IPS-NIHi11 (cell line): ENCODE data around the gene C1orf116.

Experiments
- DNase-seq: peaks from one replicate; pipeline ENCODE4 v3.0.0; 2012; ENCODE audit warnings: mixed read lengths, low spot score

The C1orf116 gene

DNA sequence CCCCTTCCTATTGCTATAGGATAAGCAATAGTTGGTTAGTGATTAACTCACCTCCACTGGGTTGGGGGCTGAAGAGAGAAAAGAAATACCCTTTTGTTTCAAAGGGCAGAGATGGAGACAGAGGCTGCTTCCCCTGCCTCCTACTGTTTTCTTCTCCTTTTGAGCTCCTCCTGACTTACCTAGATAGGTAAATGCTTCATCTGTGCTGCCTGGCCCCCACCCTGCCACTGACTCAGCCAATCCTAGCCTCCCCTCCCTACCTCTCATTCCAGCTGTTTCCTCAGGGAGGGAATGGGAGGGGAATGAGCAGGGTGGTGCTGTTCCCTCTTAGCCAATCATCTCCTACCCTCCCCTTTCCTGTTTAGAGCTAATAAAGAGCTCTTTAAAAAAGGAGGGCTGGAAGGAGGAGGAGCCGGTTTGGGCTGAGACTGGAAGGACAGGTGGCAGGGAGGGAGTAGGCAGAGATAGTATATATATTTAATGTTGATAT, at the start of gene C1orf116:
TSS of gene C1orf116 (minus strand) at position 229 of the 490 bp plus-strand sequence. CDS start 5,158 bp downstream, outside the sequence.
- DNase-seq = peak; percentile 95

- DNase-seq = no peak
Observed at GRCh38 chr1:207081806-207082205, 49.2 kb upstream of the C1orf116 start.

DNA sequence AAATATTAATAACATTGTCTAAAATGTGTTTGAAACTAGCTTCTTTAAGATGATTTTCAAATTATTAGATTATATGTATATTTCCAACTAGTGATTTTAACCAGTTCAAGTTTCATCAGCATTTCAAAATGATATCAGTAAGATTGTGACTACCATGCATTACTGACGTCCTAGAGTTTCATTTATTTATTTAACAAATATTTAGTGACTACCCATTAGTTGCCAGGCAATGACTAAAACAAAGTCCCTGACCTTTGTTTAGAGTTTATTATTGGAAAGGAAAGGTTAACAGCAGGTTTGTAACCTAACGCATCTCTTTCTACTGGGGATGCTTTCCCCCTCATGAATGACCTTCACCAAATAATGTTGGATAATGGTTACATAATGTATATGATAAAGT, 48.5 kb upstream of the C1orf116 start:
- no peak for DNase-seq

DNA sequence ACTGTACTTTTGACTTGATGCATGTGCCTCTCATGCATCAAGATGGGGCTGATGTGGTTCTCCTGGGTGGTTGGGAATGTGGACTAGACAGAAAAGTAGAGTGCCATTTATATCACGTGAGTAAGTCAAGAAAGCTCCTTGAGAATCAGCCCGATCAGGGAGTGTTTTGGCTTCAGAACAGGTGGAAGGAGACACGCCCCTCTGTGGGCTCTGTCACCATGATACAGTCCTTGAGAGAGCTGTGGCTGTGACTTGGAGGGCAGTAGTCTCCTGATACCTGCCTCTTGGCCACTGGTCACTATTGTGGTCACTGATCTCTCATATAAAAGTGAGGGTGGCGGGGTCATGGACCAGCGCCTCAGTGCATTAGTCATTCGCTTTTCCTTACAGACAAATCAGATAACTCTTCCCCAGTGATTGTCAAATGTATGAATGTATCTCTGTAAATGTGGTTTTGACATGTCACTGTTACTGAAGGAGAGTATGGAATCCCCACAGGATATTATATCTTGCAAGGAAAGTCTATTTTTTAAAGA, 47.2 kb upstream of the C1orf116 start:
- no peak for DNase-seq

GRCh38 chr1:207078578-207079132, 46.1 kb upstream of the C1orf116 start:
- DNase-seq = no peak

- peak; percentile 72 for DNase-seq
Observed at GRCh38 chr1:207077470-207078377, 45.2 kb upstream of the C1orf116 start.

DNA sequence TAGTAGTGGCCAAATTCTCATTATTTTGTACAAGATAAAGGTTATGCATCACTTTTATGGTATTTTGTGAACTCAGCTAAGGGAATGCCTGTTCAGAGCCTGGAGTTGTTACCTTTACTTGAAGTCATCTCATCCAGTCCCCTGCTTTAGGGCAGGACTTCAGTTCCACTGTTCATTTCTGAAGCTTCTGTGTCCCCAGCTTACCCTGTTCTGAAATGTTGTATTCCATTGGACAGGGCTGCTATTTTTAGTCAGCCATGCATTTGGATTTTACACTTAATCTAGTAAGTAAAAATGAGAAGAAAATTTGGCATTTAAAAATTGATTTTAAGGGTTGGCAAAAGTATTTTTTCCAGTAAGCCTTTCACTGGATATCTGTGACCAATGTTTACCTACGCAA, 44.5 kb upstream of the C1orf116 start:
- DNase-seq = no peak

DNA sequence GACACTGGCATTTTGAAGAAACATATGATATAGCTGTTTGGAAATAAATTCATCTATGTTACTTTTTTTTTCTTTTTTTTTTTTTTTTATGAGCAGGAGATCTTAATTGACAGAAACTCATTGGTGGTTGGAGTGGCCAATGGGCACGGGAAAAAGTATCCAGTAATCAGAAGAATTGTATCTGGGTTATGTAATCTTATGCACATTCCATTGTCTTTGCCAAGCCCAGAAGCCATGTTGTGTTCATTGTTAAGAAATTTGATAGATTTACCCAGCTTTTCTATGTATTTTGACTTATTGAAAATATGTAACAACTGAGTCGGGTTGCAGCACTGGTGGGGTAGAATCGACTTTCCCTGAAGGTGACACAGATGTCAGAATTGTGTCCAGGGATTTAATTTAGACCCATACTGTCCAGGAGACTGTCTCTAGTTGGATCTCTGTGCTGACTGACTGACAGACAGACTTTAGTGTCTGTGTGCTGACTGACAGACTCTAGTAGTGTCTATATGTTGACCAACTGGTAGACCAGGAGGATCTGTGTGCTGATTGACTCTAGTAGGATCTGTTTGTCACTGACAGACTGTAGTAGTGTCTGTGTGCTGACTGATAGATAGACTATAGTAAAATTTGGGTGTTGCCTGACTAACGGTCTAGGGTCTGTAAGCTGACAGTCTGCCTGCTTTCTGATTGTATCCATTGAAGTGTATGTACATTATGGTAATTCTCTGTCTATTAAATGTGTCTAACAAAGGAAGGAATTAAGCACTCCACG, 43.8 kb upstream of the C1orf116 start:
- DNase-seq = no peak

DNA sequence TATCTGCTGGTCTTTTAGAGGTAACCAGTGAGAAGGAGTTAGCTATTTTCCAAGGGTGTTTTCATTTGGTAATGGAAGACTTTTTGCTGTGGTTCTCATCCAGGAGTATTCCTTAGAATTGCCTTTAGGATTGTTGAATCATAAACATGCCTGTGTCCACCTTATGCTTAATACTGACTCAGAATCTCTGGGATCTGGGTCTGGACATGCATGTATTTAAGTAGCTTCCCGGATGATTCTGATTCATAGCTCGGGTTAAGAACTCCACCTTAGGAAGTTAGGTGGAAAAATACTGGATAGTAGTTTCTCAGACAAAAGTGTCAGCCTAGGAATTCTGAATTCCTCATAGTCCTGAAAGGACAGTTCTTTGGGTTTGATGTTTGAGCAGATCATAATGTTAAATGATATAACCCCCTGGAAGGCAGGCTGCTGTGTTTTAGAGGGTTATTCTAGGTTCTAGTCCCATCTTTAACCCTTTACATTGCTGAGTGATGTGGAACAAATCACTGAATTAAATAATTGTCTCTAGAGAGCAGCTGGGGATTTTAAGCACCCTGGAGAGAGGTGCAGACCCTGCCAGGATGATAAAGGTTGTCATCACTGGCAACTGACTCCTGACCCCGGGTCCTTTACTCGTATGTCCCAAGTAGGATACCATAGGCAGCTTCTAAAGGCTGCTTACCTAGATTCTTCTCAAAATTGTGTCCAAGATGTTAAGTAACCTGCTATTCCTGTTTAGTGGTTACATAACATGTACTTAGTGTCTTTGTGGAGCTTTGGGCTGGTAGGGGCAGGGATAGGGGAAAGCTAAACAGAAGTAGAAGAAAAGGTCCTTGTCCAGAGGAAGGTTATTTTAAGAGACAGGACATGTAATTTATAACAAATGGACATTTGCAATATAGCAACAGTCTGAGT, 41.6 kb upstream of the C1orf116 start:
- no peak for DNase-seq

DNA sequence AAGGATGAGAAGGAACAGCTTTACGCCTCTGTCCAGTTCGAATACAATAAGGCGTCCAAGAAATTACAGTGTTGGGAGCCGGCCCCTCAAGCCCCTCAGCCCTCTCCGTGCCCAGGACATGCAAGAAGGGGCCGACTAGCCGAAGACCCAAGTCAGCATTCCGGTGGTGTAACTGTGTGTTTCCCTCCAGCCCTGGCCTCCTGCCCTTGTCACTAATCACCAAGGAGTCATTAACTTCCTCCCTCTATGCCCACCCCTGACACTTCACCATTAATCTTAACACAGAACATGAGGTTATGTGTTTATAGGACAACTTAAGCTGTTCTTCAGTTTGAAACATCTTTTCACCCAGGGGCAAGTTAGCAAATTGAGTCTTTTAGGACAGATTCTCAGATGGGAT, 39.7 kb upstream of the C1orf116 start:
- no peak for DNase-seq

DNA sequence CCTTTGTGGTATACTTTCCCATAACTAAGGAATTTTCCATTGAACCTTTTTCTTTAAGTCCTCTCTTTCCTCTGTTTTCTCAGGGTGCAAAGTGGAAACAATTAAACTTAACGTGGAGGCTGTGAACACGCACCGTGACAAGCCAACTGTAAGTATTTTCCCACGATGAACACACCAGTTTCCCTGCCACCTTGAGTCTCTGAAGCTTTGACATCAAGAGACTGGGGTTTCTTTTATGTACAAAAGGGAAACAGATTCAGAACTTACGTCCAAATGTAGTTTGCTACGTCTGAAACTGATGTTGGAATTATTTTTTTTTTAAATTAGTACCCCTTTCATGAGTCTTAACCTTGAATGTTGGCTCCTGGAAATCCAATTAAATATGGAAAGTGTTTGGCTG, 38.9 kb upstream of the C1orf116 start:
- no peak for DNase-seq

GRCh38 chr1:207070811-207071210, 38.3 kb upstream of the C1orf116 start:
- no peak for DNase-seq

GRCh38 chr1:207069858-207070506, 37.4 kb upstream of the C1orf116 start:
- DNase-seq = no peak

GRCh38 chr1:207069061-207069460, 36.5 kb upstream of the C1orf116 start:
- DNase-seq = no peak

DNA sequence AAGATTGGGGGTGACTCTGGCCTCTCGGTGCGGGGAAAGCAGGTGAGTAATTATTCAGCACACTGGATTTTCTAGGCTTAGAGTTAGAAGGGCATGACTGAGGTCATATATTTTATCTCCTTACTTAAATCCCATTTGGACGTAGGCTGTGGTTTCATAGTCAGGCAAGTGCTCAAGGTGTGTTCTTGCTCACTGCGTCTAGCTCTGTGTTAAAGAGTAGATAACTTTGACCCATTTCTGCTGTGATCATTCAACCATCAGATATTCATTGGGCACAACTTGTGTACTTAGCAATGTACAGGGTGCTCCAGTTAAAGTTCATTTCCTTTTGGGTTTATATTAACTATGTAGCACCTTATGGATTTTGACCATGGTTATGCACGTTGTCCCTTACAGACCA, 35.1 kb upstream of the C1orf116 start:
- no peak for DNase-seq

DNA sequence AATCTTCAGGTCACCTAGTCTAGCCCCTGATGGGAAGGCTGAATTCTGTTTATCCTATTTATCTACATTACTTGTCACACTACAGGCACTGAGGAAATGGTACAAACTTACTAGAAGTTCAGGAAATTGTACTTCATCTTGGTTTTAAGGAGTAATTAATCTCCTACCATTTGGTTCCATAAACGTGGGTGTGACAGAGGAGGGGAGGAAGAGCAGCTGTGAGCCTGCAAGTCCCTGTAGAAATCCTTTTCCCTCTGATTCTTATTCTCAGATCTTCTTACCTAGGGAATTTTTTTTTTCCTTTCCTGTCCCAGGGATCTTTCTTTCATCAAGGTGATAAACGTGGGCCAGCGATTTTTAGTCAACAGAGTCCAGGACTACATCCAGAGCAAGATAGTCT, 34.6 kb upstream of the C1orf116 start:
- no peak for DNase-seq

GRCh38 chr1:207064561-207064960, 32.0 kb upstream of the C1orf116 start:
- DNase-seq = no peak

- no peak for DNase-seq
Observed at GRCh38 chr1:207063014-207063413, 30.5 kb upstream of the C1orf116 start.

- no peak for DNase-seq
Observed at GRCh38 chr1:207062058-207062457, 29.5 kb upstream of the C1orf116 start.

GRCh38 chr1:207060596-207060995, 28.0 kb upstream of the C1orf116 start:
- no peak for DNase-seq

GRCh38 chr1:207059881-207060280, 27.3 kb upstream of the C1orf116 start:
- DNase-seq = no peak
